Stimulated activated CD4-positive, alpha-beta T cell treated with anti-CD3 and anti-CD28 coated beads, Interleukin-12 subunit alpha, Interleukin-12 subunit beta, amount 100 ng/mL, for 24 hours (primary cell): ENCODE data around the gene PCBD2.
"Not testable (repeated sequence)": the region's sequence is repeated elsewhere in the genome, so short reads cannot be mapped to it uniquely, and the experiment has no call there.

Experiments
- DNase-seq, 2 experiments: peaks; one replicate each; pipeline ENCODE4 v3.0.0-alpha.2; 2020; ENCODE audit warnings: low read depth in 2 of 2

PCBD2 gene

DNA sequence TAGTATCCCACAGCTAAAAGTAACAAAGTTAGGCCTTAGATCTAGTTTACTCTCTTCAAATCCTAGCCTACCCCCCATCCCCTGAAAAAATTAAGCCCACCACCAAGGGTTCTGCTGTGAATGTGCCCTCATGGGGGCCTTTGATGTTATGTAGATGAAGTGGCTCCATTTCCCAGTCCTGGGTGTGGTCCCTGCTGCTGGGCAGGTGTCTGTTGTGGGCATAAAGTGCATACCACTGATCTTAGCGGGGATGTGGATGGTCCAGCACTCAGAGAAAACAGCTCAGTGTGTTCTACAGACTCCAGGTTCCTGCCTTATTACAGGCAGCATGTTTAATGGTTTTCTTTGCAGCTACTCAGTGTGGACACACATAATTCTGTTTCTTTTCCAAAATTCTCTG lies 1.9 kb downstream of the PCBD2 start:
- DNase-seq: no peak

DNA sequence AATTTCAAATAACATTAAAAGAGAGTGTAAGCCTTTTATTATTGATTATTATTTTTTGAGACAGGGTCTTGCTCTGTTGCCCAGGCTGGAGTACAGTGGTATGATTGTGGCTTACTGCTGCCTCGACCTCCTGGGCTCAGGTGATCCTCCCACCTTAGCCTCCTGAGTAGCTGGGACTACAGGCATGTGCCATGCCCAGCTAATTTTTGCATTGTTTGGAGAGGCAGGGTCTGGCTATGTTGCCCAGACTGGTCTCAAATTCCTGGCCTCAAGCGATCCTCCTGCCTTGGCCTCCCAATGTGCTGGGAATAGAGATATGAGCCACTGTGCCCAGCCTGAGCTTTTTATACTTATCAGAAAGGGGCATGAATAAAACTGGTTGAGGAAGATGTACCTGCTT lies 5.8 kb downstream of the PCBD2 start:
- not testable (repeated sequence) for DNase-seq

DNA sequence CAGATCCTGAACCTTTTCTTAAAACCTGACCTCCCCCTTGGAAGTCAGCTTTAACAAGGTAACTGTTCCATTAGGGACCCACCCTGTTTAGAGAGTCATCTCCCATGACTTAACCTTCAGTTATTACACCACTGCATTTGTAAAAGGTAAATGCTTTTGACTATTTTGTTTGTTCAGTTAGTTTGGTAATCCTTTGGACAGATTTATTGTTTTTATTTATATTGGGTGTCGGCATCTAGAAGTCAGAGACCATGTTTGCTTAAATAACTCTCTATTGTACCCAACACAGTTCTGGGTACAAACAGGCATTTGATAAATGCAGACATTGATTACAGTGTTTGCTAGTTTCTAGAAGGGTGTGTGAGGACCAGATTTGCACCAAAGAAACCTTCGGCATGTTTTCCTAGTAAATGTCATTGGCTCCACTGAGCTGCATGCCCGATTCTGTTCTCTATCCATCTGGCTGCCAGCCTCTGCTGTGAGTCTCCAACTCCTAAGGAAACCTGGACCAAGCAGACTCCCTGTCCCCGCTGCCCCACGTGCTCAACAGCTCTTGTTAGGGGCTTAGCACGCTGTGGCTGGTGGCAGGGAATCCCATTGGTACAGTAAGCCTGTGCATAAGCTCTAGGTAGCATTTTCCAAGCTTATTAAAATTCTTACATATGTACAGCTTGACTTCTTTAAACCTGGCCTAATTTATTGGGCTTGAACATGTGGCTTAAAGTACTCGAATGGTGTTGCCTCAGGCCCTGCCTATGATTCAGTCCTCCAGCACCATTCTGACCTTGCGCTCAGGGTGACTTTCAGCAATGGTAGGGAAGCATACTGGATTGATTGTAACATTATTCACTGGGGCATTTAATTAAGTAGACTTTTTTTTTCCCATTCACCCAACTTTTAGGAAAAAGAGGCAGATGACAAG lies 6.6 kb downstream of the PCBD2 start:
- DNase-seq: no peak

DNA sequence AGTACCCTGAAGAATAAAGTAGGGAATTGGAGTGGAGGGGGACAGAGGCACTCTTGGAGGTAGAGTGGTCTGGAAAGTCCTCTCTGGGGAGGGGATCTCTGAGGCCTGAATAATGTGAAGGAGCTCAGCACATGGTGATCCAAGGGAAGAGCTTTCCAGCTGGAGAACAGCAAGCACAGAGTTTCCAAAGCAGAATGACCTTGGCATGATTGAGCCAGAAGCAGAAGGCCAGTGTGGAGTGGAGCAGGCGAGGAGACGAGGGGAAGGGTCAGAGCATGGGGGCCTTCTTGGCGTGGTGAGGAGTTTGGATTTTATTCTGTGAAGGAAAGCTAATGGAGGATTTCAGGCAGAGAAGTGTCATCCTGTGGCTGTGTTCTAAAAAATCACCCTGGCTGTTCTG lies 8.3 kb downstream of the PCBD2 start:
- no peak for DNase-seq

DNA sequence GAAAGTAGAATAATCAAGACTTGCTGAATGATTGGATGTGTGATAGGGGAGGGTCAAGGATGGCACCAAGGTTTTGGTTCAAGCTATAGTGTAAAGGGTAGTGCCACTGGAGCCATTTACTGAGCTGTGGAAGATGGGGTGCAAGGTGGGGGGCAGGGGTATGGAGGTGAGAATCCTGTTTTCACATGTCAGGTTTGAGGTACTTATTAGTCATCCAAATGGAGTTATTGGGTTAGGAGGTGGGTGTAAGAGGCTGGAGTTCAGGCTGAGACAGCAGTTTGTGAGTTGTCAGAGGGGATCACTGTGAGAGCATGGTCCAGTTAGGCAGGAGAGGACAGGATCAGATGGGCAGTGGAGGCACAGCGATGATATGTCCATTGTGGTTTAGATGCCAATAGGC lies 8.9 kb downstream of the PCBD2 start:
- DNase-seq: no peak

DNA sequence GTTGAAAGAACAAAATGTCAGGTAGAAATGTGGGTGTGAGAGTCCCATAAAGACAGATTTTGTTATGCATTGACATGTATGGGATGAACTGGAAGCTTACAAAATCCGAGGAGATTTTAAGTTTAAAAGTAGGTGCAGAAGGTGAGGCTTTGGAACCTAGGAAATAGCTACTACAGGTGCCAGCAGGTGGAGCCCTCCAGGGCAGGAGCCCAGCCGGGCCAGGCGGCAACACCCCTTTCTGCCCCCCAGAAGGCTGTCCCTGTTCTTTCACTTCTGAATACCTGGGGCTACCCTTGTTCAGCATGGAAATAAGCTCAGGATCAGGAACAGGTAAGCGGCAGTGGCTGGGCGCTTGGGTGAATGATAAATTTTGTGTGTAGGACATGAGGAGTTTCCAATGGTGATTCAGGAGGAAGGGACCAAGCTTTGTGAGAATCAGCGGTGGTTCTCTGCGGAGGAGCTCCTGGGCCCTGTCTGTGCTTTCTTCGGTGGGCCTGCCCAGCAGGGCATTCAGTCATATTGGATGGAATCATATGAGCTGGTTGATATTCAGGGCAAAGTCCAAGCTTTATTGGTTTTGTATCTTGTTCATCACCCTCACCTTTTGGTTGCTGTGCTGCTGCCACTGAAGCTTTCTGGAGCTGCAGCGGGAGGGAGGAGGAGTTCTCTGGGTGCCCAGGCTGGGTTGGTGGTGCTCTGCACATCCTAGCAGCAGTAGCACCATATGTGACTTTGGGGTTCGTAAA lies 12.3 kb downstream of the PCBD2 start:
- DNase-seq: no peak

DNA sequence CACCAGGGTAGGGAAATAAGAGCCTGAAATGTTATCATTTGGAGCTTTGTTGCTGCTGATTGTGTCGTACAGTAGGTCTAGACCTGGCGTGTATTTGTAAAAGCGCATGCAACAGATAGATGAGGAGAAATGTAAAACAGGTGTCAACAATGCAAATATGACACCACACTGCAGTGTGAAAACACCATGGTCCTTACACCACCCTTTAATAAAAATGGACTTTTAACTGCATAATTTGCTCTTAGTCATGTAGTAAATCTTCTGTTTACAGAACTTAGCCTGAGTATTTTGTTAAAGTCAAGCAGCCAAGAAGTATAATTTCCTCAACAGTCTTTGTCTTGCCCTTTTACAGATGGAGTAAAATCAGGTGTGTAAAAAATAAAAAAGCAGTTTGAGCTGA lies 13.9 kb downstream of the PCBD2 start:
- DNase-seq: no peak

DNA sequence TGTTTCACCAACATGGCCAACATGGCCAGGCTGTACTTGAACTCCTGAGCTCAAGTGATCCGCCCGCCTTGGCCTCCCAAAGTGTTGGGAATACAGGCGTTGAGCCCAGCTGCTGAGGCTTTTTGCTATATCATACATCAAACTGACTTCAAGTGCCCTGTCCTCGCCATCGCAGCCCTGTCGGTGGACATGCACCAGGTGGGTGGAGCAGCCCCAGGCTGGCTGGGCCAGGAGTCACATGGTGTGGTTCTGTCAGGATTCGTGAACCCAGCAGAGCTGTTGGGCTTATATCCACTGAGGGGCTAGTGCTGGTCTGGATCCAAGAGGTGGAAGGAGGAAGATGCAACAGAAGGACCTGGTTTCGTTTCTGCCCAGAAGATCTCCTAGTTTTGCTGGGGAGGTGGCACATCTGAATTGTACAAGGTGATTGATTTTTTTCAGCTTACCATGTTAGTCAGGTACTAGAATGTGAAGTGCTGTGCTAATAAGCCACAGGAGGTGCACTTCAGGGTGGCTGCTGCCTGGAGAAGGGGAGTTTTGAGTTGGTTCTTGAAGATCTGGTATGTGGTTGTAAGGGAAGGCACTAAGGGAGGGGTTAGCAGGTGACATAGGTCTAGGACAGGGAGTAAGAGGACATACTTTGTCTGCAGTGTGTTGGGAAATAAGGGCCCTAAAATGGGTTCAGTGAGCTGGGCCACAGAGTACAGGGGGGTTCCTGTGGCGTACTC lies 16.1 kb downstream of the PCBD2 start:
- DNase-seq: no peak

DNA sequence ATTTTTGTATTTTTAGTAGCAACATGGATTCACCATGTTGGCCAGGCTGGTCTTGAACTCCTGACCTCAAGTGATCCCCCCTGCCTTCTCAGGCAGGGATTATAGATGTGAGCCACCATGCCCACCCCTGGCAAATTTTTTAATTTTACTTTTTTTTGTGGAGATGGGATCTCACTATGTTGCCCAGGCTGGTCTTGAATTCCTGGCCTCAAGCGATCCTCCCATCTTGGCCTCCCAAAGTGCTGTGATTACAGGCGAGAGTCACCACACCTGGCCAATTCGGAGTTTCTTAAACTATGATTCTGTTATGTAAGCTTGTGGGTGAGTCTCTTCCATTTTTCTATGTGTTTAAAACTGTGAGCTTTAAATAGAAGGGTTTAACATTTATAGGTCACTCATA lies 27.6 kb downstream of the PCBD2 start:
- DNase-seq: no peak

DNA sequence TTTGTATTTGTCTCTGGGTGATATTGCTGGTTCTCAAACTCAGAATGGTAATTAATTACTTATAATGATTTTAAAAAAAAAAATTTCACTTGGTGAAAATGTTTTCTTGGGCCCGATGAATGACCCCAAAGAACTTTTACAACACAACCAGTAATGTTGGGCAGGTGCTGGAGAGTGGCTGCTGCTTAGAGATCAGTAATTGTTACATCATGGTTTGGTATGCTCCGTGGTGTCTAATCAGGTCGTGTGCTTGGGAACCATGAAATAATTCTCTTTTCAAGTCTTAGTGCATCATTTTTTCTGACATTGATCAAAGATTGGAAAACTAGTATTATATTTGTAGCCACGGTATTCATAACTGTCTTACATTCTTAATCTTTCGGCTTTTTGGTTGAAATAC lies 29.3 kb downstream of the PCBD2 start:
- DNase-seq: no peak

DNA sequence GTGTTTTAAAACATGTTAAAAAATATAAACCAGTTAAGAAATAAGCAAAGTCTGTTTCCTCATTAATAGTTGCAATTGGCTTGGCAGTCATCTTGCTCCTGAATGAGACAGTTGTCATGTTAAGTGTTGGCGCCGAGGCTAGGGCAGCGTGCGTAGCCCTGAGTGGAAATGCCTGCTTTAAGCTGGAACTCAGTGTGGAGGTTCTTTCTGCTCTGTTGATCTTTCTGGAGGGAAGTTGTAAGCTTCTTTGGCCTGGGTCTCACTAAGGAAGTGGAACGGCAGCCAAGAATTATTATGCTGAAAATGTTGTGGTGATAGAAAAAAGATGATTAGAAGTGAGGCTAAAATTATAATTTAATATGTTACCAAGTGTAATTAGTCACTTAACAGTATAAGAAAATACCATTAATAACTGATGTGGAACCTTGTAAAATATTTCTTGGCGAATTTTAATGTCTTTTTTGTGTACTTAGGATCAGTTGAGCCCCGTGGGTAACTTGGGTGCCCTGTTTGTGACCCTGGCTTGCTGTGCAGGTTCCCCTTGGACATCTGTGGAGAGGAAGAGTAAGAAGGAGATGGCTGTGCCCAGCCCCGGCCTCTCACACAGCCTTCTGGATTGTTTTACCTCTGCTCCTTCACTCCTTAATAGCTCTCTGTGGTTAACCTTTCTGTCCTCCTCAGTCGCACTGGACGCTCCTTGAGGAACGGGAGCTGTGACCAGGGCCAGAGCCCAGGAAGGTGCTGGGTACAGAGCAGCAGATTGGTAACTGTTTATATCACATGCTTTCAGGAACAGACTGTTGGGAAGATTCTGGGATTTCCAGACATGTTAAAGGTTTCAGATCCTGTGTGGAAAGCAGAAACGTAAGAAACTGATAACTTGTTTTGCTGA lies 31.0 kb downstream of the PCBD2 start:
- DNase-seq: no peak

DNA sequence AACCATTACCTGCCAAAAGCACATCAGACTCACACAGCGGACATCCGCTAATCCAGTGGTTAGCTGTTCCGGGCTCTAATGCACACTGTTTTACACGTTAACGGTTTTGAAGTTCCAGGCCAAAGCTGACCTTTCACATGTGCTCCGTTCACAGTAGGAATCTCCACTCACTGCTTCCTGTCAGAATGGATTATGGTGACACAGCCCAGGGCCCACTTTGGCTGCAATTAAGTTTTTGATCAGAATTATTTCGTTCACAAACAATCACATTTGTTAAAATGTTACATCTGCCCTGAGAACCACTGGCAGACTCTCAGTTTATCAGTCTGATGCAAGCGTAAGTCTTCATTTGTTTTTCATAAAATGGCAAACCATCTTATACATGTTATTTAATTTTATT lies 32.6 kb downstream of the PCBD2 start:
- no peak for DNase-seq

DNA sequence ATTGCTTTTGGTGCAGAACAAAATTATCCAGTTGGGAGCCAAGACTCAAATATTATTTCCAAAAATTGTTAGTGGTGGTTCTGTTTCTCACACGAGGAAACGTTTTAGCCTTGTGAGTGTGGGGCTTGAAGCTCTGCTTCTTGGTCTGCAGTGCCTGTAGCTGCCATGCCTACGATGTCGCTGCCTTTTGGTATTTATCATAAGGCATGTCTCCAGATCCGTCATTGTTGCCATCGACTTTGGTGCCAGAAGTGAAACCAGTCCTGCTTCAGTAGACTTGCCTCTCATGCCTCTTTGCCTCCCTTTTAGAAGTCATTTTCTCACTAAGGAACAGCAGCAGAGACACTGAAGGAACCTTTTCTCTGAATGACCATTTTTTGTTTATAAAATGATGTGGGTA lies 33.1 kb downstream of the PCBD2 start:
- no peak for DNase-seq

DNA sequence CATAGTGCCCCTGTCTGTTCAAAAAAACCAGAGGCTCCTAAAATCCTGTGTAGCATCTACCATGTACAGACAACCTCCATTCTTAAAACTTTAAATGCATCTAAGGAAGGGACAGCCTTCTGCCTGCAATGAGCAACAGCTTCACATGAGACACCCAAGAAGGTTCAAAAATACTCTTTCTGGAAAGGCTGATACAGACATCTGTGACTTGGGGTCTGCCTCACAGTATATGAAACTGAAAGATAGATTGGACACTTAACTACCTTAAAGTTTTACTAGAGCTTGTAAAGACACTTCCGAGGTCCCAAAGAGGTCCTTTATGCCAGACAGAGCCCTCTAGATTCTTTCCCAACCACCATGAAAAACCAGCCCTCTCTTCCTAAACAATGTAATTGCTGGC lies 34.6 kb downstream of the PCBD2 start:
- no peak for DNase-seq

DNA sequence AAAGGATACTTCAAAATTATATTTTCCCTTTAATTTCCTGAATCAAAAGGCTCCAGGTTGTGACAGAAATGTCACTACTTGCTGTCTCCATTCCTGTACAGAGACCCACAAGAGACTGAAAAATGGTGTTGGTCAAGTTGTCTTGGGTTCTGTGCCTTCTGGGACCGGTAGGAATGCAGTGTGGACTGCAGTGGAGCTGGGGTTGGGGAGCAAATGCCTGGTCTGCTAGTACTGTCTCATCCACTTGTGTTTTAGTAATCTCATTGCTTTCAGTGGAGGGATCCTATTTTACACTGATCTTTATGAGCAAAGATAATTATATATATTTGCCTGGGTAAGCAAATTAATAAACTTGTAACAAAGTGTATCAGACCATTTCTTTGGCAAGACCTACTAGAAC lies 38.6 kb downstream of the PCBD2 start:
- no peak for DNase-seq

DNA sequence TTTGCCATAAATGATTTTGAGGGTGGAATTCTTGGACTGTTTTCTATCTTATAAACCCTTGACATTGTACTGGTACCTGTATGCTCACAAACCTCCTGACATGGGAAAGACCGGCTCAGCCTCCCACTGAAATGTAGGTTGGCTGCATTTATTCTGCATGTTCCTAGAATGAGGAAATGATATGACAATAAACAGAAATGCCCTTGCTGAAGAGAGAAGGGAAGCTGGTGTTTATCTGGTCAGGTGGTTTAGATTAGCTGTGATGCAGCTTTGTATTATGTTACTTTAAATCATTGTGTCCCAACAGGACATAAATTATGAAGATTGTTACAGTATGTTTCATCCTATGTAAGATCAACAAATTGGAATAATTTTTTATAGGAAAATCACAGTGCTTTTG lies 39.7 kb downstream of the PCBD2 start:
- DNase-seq: no peak

DNA sequence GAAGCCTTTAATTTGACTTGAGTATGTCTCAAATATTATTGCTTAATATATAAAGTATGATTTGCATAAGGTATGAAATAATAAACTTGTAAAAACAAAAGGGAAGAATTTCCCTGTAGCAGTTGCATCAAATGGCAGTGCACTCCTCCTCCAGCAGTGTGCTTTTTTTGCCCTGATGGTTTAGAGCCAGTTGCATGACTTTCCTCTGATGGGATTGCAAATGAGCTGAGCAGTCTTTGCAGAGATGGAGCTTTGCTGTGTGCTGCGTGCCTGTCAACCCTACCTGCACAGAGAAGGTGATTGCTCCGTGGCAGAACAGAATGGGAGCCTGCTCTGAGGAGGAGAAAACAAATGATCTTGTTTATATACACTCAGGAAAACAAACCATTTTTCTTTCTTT lies 40.1 kb downstream of the PCBD2 start:
- no peak for DNase-seq

DNA sequence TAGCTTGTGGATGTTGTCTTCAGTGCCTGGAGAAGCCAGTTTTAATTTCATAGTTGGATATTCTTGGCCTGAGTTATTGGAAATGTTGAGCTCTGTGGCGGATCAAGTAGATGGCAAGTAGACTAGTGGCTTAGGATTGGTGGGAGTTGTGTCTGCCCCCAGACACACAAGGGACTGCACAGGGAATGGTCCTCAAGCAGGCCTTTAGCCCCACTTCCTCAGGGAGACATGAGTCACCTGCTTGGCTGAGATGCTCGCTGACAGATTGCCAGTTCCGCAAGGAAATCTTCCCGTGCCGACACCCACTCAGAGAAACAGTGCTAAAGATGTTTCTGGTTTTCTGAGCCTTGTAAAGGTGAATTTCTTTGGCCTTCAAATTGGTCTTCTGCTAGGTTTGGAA lies 44.0 kb downstream of the PCBD2 start:
- DNase-seq: no peak

DNA sequence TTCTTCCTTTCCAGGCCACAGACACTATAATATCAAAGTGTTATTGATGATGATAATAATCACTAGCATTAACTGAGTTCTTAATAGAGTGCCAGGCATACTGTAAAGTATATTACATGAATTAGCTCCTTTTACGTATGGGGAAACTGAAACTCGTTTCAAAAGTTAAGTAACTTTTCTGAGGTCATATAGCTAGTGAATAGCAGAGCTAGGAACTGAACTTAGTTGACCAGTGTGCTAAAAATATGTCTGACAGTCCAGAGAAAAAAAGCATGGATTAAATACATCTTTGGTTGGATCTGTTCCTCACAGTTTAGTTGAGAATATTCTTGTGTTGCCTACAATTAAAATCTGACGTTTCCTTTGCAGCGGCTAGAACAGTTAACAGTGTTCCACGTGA lies 44.4 kb downstream of the PCBD2 start:
- no peak for DNase-seq

DNA sequence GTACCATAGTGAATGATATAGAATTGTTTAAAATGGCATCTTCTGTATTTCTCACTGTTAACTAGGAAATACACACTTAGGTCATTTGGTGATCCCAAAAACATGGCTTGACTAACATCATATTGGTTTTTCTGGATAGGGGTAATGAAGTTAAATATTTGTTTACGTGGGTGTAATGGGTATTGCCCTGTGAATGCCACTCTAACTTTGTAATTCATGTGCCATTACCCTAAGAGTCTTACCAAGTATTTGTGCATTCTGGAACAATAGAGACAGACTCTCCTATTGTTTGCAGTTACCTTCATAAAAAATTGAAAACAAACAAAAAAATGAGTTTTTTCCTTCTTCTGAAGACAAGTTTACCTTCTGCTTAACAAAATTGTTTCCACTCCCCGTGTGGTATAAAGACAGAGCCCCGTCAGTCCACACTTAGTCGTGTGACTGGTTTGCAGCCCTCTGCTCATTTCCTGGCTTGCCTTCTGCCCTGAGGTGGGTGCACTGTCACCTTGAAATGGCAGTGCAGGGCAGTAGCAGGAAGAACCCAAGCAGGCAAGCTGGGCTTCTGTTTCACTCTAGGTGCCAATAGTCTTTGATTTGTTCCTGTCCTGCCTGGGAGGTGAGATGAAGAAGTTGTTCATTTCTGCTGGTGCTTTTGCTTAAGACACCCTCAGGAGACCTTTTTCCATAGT lies 53.1 kb downstream of the PCBD2 start:
- DNase-seq: no peak

DNA sequence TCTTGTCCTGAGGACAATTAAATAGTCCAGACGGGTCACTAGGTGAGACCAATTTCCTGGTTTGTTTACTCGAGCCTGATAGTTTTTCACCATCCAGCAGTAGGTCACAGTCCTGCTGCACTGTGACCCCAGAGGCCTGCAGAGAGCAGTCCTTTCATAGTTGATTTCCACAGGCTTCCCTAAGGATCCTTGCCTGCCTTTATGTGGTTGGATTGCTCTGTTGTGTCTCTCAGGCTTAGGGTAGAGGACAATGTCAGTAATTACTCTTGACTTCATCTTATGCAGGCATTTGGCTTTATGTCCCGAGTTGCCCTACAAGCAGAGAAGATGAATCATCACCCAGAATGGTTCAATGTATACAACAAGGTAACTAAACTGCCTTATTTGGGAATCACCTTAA lies 53.8 kb downstream of the PCBD2 start:
- no peak for DNase-seq
